ENCODE data around the gene SRSF2. TPM values are rescaled to one million over a fixed set of nuclear protein-coding genes. Genes with fewer than 3 reads are reported as not detected.

SRSF2 gene
- total and polyA plus RNA-seq, 9 of the 15 experiments (the other 6 are each of a cell fraction or from before 2014, with no cell fraction given), result 161 to 583 (median 393) TPM

DNA sequence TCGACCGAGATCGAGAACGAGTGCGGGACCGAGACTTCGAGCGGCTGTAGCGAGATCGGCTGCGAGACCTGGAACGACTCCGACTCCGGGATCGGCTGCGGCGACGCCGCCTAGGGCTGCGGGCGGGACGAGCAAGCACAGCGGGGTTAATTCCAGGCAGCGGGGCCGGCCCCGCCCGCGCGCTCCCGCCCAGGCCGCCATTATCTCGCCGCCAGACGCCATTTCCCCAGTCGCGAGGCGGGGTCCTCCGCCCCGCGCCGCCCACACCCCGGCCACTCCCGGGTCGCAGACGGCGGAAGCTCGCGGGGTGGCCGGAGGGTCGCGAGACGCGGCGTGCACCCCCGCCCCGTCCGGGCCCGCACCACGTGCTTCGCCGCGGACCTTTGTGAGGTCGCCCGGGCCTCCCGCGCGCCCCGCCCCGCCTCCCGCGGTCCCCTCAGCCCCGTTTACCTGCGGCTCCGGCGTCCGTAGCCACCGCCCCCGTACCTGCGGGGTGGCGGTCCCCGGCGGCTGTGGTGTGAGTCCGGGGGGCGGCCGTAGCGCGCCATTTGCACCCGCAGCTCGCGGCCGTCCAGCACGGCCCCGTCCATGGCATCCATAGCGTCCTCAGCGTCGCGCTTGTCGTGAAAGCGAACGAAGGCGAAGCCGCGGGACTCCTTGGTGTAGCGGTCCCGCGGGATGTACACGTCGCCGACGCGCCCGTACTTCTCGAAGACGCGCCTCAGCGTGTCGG lies 616 bp downstream of the SRSF2 start (continued):
- TF ChIP-seq ZMIZ1 (IDR thresholded peaks at IDR 0.05; ENCODE audit: low read depth in 2 of 2, low read length in 2 of 2) (peak in 1 of 2 experiments; percentile 36; a peak in 2 of 4 replicates), ARID1B (IDR thresholded peaks at IDR 0.05) (no peak), U2AF2 (optimal IDR thresholded peaks at IDR 0.05; ENCODE audit: low read depth, low read length) (no peak), ZFP30 (CRISPR knock-in tag; IDR thresholded peaks at IDR 0.05; ENCODE audit: borderline replicate concordance) (no peak), TSC22D4 (tag; IDR thresholded peaks at IDR 0.05) (no peak), CBFA2T2 (conservative IDR thresholded peaks at IDR 0.05) (no peak), NKRF (IDR thresholded peaks at IDR 0.05; ENCODE audit: borderline replicate concordance) (peak; percentile 10; the same call in 1 of the 2 replicates), ZNF778 (CRISPR knock-in tag; IDR thresholded peaks at IDR 0.05) (no peak), PML (IDR thresholded peaks at IDR 0.05; ENCODE audit: low read length) (no peak)
- TF ChIP-seq, protein P1, sequence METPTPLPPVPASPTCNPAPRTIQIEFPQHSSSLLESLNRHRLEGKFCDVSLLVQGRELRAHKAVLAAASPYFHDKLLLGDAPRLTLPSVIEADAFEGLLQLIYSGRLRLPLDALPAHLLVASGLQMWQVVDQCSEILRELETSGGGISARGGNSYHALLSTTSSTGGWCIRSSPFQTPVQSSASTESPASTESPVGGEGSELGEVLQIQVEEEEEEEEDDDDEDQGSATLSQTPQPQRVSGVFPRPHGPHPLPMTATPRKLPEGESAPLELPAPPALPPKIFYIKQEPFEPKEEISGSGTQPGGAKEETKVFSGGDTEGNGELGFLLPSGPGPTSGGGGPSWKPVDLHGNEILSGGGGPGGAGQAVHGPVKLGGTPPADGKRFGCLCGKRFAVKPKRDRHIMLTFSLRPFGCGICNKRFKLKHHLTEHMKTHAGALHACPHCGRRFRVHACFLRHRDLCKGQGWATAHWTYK (CRISPR knock-in tag; IDR thresholded peaks at IDR 0.05), result no peak; the same call in 1 of the 2 replicates
- TF ChIP-seq, protein P2, sequence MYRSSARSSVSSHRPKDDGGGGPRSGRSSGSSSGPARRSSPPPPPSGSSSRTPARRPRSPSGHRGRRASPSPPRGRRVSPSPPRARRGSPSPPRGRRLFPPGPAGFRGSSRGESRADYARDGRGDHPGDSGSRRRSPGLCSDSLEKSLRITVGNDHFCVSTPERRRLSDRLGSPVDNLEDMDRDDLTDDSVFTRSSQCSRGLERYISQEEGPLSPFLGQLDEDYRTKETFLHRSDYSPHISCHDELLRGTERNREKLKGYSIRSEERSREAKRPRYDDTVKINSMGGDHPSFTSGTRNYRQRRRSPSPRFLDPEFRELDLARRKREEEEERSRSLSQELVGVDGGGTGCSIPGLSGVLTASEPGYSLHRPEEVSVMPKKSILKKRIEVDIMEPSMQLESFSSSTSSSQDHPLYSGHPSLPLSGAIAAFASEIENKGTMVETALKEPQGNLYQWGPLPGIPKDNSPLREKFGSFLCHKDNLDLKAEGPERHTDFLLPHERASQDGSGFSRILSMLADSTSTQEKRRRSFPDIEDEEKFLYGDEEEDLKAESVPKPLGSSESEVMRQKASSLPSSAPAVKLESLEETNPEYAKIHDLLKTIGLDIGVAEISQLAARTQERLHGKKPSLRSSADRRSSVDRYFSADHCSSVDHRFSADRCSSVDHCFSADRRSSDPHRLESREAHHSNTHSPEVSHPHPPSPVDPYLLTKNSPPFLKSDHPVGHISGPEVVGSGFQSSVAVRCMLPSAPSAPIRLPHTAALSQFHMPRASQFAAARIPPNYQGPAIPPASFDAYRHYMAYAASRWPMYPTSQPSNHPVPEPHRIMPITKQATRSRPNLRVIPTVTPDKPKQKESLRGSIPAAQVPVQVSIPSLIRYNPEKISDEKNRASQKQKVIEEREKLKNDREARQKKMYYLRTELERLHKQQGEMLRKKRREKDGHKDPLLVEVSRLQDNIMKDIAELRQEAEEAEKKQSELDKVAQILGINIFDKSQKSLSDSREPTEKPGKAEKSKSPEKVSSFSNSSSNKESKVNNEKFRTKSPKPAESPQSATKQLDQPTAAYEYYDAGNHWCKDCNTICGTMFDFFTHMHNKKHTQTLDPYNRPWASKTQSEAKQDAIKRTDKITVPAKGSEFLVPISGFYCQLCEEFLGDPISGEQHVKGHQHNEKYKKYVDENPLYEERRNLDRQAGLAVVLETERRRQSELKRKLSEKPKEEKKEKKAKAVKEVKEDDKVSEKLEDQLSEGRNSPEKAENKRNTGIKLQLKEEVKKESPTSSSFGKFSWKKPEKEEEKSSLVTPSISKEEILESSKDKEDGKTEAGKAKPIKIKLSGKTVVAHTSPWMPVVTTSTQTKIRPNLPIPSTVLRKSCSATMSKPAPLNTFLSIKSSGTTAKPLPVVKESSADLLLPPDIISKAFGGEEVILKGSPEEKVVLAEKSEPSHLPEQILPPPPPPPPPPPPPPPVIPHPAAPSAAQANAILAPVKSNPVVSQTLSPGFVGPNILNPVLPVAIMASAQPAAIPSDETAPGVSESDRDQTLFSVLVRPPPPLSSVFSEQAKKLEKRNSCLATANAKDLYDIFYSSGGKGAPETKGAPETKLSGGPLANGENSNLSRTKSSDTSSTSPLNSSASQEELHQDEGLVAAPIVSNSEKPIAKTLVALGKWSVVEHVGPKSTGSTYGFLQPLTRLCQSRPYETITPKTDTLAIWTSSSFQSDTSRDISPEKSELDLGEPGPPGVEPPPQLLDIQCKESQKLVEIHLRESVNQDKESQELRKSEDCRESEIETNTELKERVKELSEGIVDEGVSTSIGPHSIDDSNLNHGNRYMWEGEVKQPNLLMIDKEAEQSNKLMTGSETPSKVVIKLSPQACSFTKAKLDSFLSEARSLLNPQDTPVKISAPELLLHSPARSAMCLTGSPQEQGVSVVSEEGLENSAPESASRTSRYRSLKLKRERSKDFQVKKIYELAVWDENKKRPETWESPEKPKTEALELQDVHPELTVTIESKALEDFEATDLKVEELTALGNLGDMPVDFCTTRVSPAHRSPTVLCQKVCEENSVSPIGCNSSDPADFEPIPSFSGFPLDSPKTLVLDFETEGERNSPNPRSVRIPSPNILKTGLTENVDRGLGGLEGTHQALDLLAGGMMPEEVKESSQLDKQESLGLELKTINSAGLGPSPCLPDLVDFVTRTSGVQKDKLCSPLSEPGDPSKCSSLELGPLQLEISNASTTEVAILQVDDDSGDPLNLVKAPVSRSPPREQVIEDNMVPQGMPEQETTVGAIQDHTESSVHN (IDR thresholded peaks at IDR 0.05; ENCODE audit: borderline replicate concordance in 1 of 2, low read depth in 1 of 2), result no peak

All from K562 (cell line).